Measurements from ENCODE around the gene LRP1. TPM values are rescaled to one million over a fixed set of nuclear protein-coding genes. Genes with fewer than 3 reads are reported as not detected.

The LRP1 gene
- total and polyA plus RNA-seq, 2 of the 13 experiments (the other 11 are each of a cell fraction or from before 2014, with no cell fraction given) = 14.7 to 30.8 TPM

DNA sequence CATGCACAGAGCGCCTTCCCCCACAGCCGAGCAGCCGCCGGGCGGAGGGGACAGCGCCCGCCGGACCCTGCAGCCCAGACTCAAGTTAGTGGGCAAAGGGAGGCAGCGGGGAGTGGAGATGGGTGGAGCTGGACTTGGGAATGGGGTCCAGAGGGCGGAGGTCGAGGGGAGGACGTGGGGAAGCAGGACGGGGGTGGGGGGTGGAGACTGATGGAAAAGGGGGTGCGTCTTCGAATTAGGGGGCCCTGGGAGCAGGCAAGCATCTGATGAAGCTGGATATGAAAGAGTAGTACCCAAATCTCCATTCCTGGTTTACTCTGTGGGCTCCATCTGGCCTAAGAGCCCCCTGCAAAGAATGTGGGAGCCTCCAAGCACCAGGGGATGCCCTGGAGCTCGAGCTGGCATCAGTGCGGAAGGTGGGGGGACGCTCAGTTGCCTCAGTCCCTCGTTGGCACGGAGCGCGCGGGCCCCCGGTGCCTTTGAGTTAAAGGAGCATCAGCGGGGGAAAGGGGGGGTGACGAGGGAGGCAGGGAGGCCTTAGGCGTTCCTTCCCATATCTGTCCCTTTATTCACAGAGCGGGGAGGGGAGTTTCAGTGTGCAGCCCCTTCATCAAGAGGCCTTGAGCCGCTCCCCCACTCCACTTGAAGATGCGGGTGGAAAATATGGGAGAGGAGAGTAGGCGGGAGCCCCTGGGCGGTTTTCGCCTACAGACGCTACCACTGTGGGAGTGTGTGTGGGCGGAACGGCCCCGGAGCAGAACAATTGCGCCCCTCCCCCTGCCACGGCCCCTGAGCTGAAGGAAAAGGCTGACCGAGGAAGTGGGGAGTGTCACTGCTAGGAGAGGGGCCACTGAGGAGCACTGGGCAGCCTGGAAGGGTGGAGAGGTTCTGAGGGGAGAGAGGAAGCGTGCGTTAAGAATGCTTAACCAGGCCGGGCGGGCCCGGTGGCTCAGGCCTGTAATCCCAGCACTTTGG lies 38.7 kb upstream of the LRP1 start (continued):
- peak; percentile 49; the same call in 1 of the 2 replicates for TF ChIP-seq PRDM10 (CRISPR knock-in tag; IDR thresholded peaks at IDR 0.05; ENCODE audit: low read depth)
- no peak for TF ChIP-seq PHF5A (CRISPR knock-in tag; IDR thresholded peaks at IDR 0.05; ENCODE audit: low read depth, unreplicated experiment)
- TF ChIP-seq TBX3 (IDR thresholded peaks at IDR 0.05; ENCODE audit: borderline replicate concordance) = no peak
- 0 out of 2 replicates have a peak, but pooled peaks have one; percentile 22 for TF ChIP-seq HNRNPL (IDR thresholded peaks at IDR 0.05; ENCODE audit: low read depth, low read length)
- 0 out of 2 replicates have a peak, but pooled peaks have one; percentile 27 for TF ChIP-seq HDAC1 (CRISPR knock-in tag; IDR thresholded peaks at IDR 0.05)
- TF ChIP-seq BRD4 (CRISPR knock-in tag; IDR thresholded peaks at IDR 0.05) = no peak
- TF ChIP-seq ZNF207 (IDR thresholded peaks at IDR 0.05; ENCODE audit: borderline replicate concordance) = no peak
- no peak for TF ChIP-seq GTF3A (CRISPR knock-in tag; conservative IDR thresholded peaks at IDR 0.05)
- TF ChIP-seq ZBTB38 (CRISPR knock-in tag; IDR thresholded peaks at IDR 0.05) = no peak
- peak; percentile 24; the same call in 1 of the 2 replicates for TF ChIP-seq TBX2 (CRISPR knock-in tag; IDR thresholded peaks at IDR 0.05; ENCODE audit: borderline replicate concordance)
- TF ChIP-seq, protein P1, sequence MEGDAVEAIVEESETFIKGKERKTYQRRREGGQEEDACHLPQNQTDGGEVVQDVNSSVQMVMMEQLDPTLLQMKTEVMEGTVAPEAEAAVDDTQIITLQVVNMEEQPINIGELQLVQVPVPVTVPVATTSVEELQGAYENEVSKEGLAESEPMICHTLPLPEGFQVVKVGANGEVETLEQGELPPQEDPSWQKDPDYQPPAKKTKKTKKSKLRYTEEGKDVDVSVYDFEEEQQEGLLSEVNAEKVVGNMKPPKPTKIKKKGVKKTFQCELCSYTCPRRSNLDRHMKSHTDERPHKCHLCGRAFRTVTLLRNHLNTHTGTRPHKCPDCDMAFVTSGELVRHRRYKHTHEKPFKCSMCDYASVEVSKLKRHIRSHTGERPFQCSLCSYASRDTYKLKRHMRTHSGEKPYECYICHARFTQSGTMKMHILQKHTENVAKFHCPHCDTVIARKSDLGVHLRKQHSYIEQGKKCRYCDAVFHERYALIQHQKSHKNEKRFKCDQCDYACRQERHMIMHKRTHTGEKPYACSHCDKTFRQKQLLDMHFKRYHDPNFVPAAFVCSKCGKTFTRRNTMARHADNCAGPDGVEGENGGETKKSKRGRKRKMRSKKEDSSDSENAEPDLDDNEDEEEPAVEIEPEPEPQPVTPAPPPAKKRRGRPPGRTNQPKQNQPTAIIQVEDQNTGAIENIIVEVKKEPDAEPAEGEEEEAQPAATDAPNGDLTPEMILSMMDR (CRISPR knock-in tag; IDR thresholded peaks at IDR 0.05) = peak; percentile 6; the same call in 1 of the 2 replicates
- TF ChIP-seq SAP130 (CRISPR knock-in tag; IDR thresholded peaks at IDR 0.05; ENCODE audit: low read depth) = peak; percentile 30
- peak; percentile 58; the same call in 1 of the 2 replicates for TF ChIP-seq ZNF281 (CRISPR knock-in tag; IDR thresholded peaks at IDR 0.05; ENCODE audit: borderline replicate concordance)
- TF ChIP-seq, protein P2, sequence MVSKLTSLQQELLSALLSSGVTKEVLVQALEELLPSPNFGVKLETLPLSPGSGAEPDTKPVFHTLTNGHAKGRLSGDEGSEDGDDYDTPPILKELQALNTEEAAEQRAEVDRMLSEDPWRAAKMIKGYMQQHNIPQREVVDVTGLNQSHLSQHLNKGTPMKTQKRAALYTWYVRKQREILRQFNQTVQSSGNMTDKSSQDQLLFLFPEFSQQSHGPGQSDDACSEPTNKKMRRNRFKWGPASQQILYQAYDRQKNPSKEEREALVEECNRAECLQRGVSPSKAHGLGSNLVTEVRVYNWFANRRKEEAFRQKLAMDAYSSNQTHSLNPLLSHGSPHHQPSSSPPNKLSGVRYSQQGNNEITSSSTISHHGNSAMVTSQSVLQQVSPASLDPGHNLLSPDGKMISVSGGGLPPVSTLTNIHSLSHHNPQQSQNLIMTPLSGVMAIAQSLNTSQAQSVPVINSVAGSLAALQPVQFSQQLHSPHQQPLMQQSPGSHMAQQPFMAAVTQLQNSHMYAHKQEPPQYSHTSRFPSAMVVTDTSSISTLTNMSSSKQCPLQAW (CRISPR knock-in tag; IDR thresholded peaks at IDR 0.05) = 0 out of 2 replicates have a peak, but pooled peaks have one; percentile 31
- TF ChIP-seq ZNF501 (CRISPR knock-in tag; IDR thresholded peaks at IDR 0.05) = no peak
- no peak for TF ChIP-seq CHCHD3 (CRISPR knock-in tag; IDR thresholded peaks at IDR 0.05)
- TF ChIP-seq ZBTB3 (CRISPR knock-in tag; IDR thresholded peaks at IDR 0.05; ENCODE audit: borderline replicate concordance, low read depth) = no peak

Data from HepG2 (cell line).